Mesothelial cell of epicardium (in vitro differentiated cells): ENCODE data around the gene LMOD3. TPM values are rescaled to one million over a fixed set of nuclear protein-coding genes. Genes with fewer than 3 reads are reported as not detected.

Source experiments
- DNase-seq, 2 experiments: peaks; one replicate each; pipeline ENCODE4 v3.0.0; 2021; ENCODE audit warnings: low spot score in 2 of 2; ENCODE audit not compliant: unreplicated experiment in 2 of 2
- H3K27ac Mint-ChIP-seq: 2 replicates; pipeline ENCODE4 v1.8.0; 2021; ENCODE audit warnings: mixed read lengths
- H3K27me3 Mint-ChIP-seq: 2 replicates; pipeline ENCODE4 v1.8.0; 2021; ENCODE audit warnings: low read depth, mixed read lengths
- H3K36me3 Mint-ChIP-seq: 2 replicates; pipeline ENCODE4 v1.8.0; 2021; ENCODE audit warnings: mixed read lengths
- H3K4me1 Mint-ChIP-seq: 2 replicates; pipeline ENCODE4 v1.8.0; 2021; ENCODE audit warnings: mixed read lengths
- H3K4me3 Mint-ChIP-seq: 2 replicates; pipeline ENCODE4 v1.8.0; 2021; ENCODE audit warnings: mild to moderate bottlenecking, moderate library complexity, mixed read lengths
- H3K9me3 Mint-ChIP-seq: 2 replicates; pipeline ENCODE4 v1.8.0; 2021; ENCODE audit warnings: mixed read lengths
- total RNA-seq: library from RNA; stranded (reverse); gene quantifications from 3 replicates; pipeline ENCODE4 v1.2.1, GENCODE V29; 2021
- TF ChIP-seq, protein P1 (sequence below): fragments of 200-600 bp; sonication (generic); IDR thresholded peaks from one replicate; pipeline ENCODE4 v1.5.0; 2021; ENCODE audit warnings: antibody characterized with exemption; ENCODE audit not compliant: unreplicated experiment

The LMOD3 gene
- not detected in 3 replicates for total RNA-seq

DNA sequence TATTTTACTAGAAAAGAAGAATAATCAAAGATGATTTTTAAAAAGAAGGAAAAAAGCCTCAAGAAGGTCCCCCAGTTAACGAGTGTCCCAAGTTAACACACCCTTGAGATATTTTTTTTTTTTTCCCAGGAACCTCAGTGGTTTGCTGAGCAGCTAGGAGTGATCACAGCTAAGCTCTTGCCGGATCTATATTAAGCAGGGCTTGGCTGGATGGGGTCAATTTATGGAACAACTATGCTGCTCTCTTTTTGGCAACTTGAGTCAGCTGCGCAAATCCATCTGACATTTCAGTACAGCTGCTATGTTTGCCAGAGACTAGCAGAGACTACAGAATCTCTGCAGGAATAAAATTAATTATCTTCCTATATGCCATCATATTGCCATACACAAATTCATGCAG is at the start of gene LMOD3:
Gene LMOD3 (minus strand): TSS at position 193 of the 400 bp plus-strand sequence. CDS start 209 bp downstream, outside the sequence.
- Mint-ChIP-seq H3K9me3 (no peaks in the 10 kb centered on the region), H3K27me3 (no peaks in the 10 kb centered on the region), H3K4me3 (no peak within 1 kb of the TSS), H3K4me1 (peaks cover 9% of the 10 kb centered on the region), H3K36me3 (no peaks in the 10 kb centered on the region), H3K27ac (no peak within 1 kb of the TSS)
- no peak for DNase-seq
- TF ChIP-seq, protein P1, sequence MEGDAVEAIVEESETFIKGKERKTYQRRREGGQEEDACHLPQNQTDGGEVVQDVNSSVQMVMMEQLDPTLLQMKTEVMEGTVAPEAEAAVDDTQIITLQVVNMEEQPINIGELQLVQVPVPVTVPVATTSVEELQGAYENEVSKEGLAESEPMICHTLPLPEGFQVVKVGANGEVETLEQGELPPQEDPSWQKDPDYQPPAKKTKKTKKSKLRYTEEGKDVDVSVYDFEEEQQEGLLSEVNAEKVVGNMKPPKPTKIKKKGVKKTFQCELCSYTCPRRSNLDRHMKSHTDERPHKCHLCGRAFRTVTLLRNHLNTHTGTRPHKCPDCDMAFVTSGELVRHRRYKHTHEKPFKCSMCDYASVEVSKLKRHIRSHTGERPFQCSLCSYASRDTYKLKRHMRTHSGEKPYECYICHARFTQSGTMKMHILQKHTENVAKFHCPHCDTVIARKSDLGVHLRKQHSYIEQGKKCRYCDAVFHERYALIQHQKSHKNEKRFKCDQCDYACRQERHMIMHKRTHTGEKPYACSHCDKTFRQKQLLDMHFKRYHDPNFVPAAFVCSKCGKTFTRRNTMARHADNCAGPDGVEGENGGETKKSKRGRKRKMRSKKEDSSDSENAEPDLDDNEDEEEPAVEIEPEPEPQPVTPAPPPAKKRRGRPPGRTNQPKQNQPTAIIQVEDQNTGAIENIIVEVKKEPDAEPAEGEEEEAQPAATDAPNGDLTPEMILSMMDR, result no peak

DNA sequence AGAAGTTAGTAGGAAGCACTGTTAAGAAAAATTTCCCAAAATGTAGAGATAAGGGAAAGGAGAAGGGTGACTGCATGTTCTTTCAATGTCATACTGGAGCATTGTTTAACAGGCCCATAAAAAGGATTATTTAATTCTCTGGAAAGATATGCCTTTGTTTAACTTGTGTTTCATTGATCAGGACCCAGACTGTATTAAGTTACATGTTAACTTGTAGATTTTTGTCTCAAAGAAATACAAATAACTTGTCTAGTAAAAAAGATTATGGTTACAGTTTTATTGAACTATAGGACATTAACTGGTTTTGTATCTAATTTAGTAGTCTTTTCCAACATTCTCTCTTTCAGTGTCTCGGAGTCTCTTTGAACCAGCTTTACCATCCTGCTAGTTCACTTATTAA is 49.7 kb upstream of the LMOD3 start:
- H3K4me3 Mint-ChIP-seq, result no peak overlapping the region
- no peaks in the 10 kb centered on the region for H3K9me3 Mint-ChIP-seq
- H3K27me3 Mint-ChIP-seq, result no peaks in the 10 kb centered on the region
- TF ChIP-seq, protein P1, result no peak
- H3K4me1 Mint-ChIP-seq, result peaks cover 9% of the 10 kb centered on the region
- peaks cover 46% of the 10 kb centered on the region for H3K36me3 Mint-ChIP-seq
- H3K27ac Mint-ChIP-seq, result no peak overlapping the region
- no peak for DNase-seq

DNA sequence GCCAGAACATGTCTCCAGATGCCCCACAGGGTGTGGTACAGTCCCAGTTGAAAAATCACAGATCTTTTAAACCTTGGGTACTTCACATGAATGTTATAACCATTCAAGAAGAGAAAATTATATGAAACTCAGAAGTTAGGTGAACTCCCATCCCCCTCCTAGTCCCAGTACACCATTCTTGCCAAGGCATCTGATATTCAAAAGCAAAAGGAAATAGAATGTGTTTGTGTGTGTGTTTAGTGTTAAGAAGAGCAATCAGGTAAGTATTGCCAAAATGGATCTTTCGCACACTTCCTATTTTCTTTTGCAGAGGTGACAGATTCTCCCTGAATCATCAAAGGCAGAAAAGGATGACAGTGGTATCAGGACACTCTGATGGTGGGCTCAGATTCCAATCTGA is 44.1 kb upstream of the LMOD3 start:
- TF ChIP-seq, protein P1, result no peak
- Mint-ChIP-seq H3K36me3 (peaks cover 18% of the 10 kb centered on the region), H3K27ac (no peak overlapping the region), H3K27me3 (no peaks in the 10 kb centered on the region), H3K4me1 (peaks cover 16% of the 10 kb centered on the region), H3K9me3 (no peaks in the 10 kb centered on the region), H3K4me3 (no peak overlapping the region)
- DNase-seq, result no peak

GRCh38 chr3:69165744-69166143 is 43.3 kb upstream of the LMOD3 start:
- TF ChIP-seq, protein P1, result no peak
- DNase-seq, result no peak
- Mint-ChIP-seq H3K4me3 (no peak overlapping the region), H3K4me1 (peaks cover 16% of the 10 kb centered on the region), H3K27ac (no peak overlapping the region), H3K9me3 (no peaks in the 10 kb centered on the region), H3K36me3 (peaks cover 13% of the 10 kb centered on the region), H3K27me3 (no peaks in the 10 kb centered on the region)

DNA sequence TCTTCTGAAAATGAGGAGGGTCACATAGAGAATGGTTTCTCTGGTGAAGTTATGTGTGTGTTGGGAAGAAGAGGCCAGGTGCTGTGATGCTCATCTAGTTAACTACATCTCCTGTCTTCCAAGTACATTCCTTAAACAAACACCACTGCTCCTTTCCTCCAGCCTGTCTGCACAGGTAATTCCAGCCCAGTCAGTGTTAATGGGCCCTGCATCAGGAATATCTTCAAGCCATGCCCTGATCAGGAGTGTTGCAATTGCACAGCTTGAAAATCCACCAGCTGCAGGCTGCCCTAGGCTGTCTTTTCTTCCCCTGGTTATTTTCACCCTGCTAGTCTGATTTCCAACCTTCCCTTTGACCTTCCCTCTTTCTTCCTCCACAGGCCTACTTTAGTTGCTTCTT is 41.9 kb upstream of the LMOD3 start:
- no peaks in the 10 kb centered on the region for H3K9me3 Mint-ChIP-seq
- peaks cover 8% of the 10 kb centered on the region for H3K36me3 Mint-ChIP-seq
- H3K27me3 Mint-ChIP-seq, result no peaks in the 10 kb centered on the region
- DNase-seq, result no peak
- peak overlapping the region; percentile 37 for H3K27ac Mint-ChIP-seq
- no peak overlapping the region for H3K4me3 Mint-ChIP-seq
- peaks cover 16% of the 10 kb centered on the region for H3K4me1 Mint-ChIP-seq
- TF ChIP-seq, protein P1, result no peak

DNA sequence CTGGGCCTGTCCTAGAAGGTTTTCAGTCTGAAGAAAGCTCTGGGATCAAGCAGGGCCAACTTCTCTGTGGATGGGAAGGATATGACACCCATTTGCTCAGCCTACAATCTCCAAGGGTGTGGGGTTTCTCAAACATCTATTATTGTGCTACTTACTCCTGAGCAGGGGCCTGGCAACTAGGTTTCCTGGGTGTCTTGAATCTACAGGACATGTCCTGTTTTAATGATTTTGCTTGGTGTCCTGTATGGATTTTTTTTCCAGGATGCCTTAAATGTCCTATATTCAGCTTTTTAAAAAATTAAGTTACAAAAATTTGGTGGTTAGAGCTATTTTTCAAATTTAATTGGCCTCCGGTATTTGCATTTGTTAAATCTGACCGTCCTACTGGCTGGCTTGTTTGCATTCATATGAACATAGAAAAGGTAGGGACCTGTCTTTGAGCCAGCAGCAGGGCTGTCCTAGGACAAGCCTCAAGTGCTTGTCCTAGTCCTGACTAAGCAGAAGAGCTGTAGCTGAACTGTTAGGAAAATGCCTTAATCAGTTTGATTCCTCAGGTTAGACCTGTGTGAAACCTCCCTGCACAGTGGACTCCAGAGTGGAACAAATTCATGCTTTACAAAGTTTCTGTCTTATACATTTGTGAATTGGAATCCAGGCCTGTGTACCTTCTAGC is 40.0 kb upstream of the LMOD3 start:
- no peak for DNase-seq
- no peaks in the 10 kb centered on the region for H3K9me3 Mint-ChIP-seq
- no peaks in the 10 kb centered on the region for H3K27me3 Mint-ChIP-seq
- TF ChIP-seq, protein P1, result no peak
- H3K36me3 Mint-ChIP-seq, result peaks cover 1% of the 10 kb centered on the region
- peak overlapping the region; percentile 76 for H3K27ac Mint-ChIP-seq
- H3K4me3 Mint-ChIP-seq, result no peak overlapping the region
- peaks cover 15% of the 10 kb centered on the region for H3K4me1 Mint-ChIP-seq
